Type B pancreatic cell (in vitro differentiated cells): ENCODE measurements around the gene MED27. TPM values are rescaled to one million over a fixed set of nuclear protein-coding genes. Genes with fewer than 3 reads are reported as not detected.

ENCODE experiments used
- DNase-seq: peaks from one replicate; pipeline ENCODE4 v3.0.0; 2021; ENCODE audit warnings: mixed read lengths; ENCODE audit not compliant: unreplicated experiment; ENCODE audit errors: extremely low spot score
- H3K27ac Mint-ChIP-seq: 2 replicates; pipeline ENCODE4 v1.8.0; 2021; ENCODE audit warnings: mild to moderate bottlenecking, mixed read lengths
- H3K27me3 Mint-ChIP-seq: 2 replicates; pipeline ENCODE4 v1.8.0; 2021; ENCODE audit warnings: mixed read lengths
- H3K36me3 Mint-ChIP-seq: 2 replicates; pipeline ENCODE4 v1.8.0; 2021; ENCODE audit warnings: mixed read lengths
- H3K4me1 Mint-ChIP-seq: one replicate; pipeline ENCODE4 v1.8.0; 2021; ENCODE audit warnings: mixed read lengths; ENCODE audit not compliant: unreplicated experiment
- H3K4me3 Mint-ChIP-seq: 2 replicates; pipeline ENCODE4 v1.8.0; 2021; ENCODE audit warnings: mild to moderate bottlenecking, mixed read lengths
- H3K9me3 Mint-ChIP-seq: 2 replicates; pipeline ENCODE4 v1.8.0; 2021; ENCODE audit warnings: mixed read lengths
- total RNA-seq: library from RNA; stranded (reverse); gene quantifications from 2 replicates; pipeline ENCODE4 v1.2.1, GENCODE V29; 2021; ENCODE audit warnings: low replicate concordance
- TF ChIP-seq, protein P1 (sequence below): fragments of 200-600 bp; sonication (generic); conservative IDR thresholded peaks from 2 replicates; pipeline ENCODE4 v1.5.0; 2021; ENCODE audit warnings: antibody characterized with exemption, mild to moderate bottlenecking

MED27 gene
- total RNA-seq, 1 donor from 2014 or later, result 21.7 TPM

DNA sequence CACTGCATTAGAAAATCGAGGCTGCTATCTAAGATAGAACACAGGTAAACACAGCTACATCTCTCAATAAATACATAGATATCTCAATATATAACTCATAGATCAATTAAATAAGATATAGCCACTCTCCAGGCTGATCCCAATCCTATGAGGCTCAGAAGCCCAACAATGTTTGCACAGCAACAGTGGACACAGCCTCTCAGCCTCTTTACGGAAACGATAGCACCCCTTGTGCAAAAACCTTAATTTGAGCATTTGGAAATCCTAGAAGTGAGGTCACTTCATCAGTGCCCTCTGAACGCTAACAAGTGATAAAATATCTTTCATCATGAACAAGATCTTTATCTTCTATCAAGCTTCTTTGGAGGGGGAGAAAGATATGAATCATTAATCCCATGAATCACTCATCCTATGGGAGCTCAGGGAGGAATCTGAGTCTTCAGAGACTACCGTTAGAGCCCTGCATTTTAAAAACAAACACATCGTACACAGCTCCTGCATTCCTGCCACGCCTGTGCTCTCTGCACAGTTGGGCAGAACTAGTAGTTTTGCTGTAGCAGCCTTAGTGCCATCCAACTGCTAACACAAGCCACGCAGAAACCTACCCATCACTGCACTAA lies 71.4 kb downstream of the MED27 start:
- Mint-ChIP-seq H3K9me3 (no peaks in the 10 kb centered on the region), H3K4me3 (no peak overlapping the region), H3K27me3 (no peaks in the 10 kb centered on the region), H3K4me1 (peaks cover 44% of the 10 kb centered on the region), H3K36me3 (peaks cover 8% of the 10 kb centered on the region), H3K27ac (no peak overlapping the region)
- TF ChIP-seq, protein P1, sequence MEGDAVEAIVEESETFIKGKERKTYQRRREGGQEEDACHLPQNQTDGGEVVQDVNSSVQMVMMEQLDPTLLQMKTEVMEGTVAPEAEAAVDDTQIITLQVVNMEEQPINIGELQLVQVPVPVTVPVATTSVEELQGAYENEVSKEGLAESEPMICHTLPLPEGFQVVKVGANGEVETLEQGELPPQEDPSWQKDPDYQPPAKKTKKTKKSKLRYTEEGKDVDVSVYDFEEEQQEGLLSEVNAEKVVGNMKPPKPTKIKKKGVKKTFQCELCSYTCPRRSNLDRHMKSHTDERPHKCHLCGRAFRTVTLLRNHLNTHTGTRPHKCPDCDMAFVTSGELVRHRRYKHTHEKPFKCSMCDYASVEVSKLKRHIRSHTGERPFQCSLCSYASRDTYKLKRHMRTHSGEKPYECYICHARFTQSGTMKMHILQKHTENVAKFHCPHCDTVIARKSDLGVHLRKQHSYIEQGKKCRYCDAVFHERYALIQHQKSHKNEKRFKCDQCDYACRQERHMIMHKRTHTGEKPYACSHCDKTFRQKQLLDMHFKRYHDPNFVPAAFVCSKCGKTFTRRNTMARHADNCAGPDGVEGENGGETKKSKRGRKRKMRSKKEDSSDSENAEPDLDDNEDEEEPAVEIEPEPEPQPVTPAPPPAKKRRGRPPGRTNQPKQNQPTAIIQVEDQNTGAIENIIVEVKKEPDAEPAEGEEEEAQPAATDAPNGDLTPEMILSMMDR, result no peak
- no peak for DNase-seq

DNA sequence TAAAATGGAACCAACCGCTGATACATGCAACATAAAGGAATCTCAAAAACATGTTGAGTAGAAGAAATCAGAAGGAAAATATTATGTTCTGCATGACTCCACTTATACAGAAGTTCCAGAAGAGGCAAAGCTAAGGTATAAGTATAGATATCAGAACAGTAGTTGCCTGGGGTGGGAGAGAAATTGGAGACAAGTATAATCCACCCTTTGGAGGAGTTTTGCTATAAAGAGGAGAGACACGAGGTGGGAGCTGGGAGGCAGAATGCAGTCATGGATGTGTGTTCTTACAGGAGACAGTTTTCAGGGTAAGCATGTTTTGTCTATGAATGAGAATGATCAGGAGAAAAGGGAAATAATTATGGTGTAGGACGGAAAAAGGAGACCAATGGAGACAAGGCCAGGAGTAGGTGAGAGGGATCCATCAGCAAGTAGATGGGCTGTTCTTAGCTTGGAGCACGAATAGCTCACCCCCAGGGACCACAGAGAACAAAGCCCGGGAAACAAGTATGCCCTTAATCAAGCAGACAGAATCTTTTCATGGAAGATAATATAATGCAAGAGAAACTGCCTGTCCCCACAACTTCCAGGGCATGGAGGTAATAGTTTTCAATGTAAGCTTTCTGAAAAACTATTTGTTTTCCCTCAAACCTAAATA lies 72.2 kb downstream of the MED27 start:
- H3K4me3 Mint-ChIP-seq, result no peak overlapping the region
- TF ChIP-seq, protein P1, result no peak
- no peak for DNase-seq
- no peak overlapping the region for H3K27ac Mint-ChIP-seq
- peaks cover 1% of the 10 kb centered on the region for H3K36me3 Mint-ChIP-seq
- no peaks in the 10 kb centered on the region for H3K27me3 Mint-ChIP-seq
- H3K9me3 Mint-ChIP-seq, result no peaks in the 10 kb centered on the region
- peaks cover 44% of the 10 kb centered on the region for H3K4me1 Mint-ChIP-seq

GRCh38 chr9:132006677-132007370 lies 72.8 kb downstream of the MED27 start:
- no peaks in the 10 kb centered on the region for H3K9me3 Mint-ChIP-seq
- DNase-seq, result no peak
- H3K36me3 Mint-ChIP-seq, result no peaks in the 10 kb centered on the region
- peaks cover 48% of the 10 kb centered on the region for H3K4me1 Mint-ChIP-seq
- TF ChIP-seq, protein P1, result no peak
- H3K27ac Mint-ChIP-seq, result no peak overlapping the region
- no peaks in the 10 kb centered on the region for H3K27me3 Mint-ChIP-seq
- no peak overlapping the region for H3K4me3 Mint-ChIP-seq

DNA sequence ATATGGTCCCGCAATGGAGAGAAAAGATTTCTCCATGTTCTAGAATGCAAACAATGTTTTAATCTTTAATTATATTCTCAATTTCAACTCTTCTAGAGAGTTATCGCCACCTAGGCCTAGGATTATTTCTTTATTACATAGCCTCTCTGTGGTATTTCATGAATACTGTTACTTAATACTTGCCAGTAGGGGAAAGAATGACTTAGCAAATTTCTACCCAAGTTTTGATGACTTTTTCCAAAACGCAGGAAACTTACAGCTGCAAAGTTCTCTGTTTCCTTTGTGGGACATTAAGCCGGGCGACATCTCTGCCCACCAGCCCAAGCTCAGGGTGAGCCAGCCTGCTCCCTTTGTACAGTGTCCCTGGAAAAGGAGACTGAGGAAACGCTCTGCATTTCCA lies 73.8 kb downstream of the MED27 start:
- Mint-ChIP-seq H3K4me3 (no peak overlapping the region), H3K27ac (no peak overlapping the region), H3K4me1 (peaks cover 48% of the 10 kb centered on the region), H3K27me3 (no peaks in the 10 kb centered on the region), H3K36me3 (peaks cover 3% of the 10 kb centered on the region), H3K9me3 (peaks cover 4% of the 10 kb centered on the region)
- TF ChIP-seq, protein P1, result no peak
- DNase-seq, result no peak

DNA sequence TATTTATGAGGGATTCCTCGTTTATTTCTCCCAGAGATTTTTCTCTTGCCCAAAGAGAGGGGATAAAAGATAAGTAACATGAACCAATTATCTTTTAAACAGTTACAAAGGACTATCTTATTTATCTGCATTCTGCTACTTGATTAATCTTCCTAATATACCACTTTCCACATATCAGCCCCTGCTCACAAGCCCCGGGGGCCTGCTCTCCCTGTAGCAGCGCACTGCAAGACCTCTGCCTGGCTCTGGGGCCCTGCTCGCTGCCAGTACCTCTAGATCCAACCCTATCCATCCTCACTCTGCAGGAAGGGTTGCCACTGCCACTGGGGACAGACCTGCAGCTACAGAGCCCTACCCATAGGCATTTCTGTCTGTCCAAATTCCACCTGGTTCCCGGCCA lies 75.3 kb downstream of the MED27 start:
- no peak for DNase-seq
- peaks cover 48% of the 10 kb centered on the region for H3K4me1 Mint-ChIP-seq
- TF ChIP-seq, protein P1, result no peak
- H3K9me3 Mint-ChIP-seq, result peaks cover 5% of the 10 kb centered on the region
- no peaks in the 10 kb centered on the region for H3K27me3 Mint-ChIP-seq
- H3K27ac Mint-ChIP-seq, result no peak overlapping the region
- no peak overlapping the region for H3K4me3 Mint-ChIP-seq
- H3K36me3 Mint-ChIP-seq, result peaks cover 5% of the 10 kb centered on the region
